HG02798 (cell line): ENCODE results near the gene DUSP1.

ENCODE experiments used
- ATAC-seq: cut with Tn5 transposase; IDR thresholded peaks from one replicate; pipeline ENCODE4 v1.9.1; 2021; ENCODE audit warnings: mild to moderate bottlenecking; ENCODE audit not compliant: unreplicated experiment, poor library complexity

Gene DUSP1

GRCh38 chr5:172746725-172747124 lies 24.3 kb downstream of the DUSP1 start:
- ATAC-seq = no peak

- no peak for ATAC-seq
Measured at GRCh38 chr5:172745838-172746237, 25.2 kb downstream of the DUSP1 start.

- ATAC-seq = no peak
Measured at GRCh38 chr5:172745406-172745805, 25.6 kb downstream of the DUSP1 start.

- ATAC-seq = no peak
Measured at GRCh38 chr5:172744123-172745104, 26.6 kb downstream of the DUSP1 start.

- ATAC-seq = no peak
Measured at GRCh38 chr5:172743112-172743959, 27.7 kb downstream of the DUSP1 start.

GRCh38 chr5:172741206-172741582 lies 29.8 kb downstream of the DUSP1 start:
- no peak for ATAC-seq

- ATAC-seq = no peak
Measured at GRCh38 chr5:172740428-172741205, 30.4 kb downstream of the DUSP1 start.

GRCh38 chr5:172739375-172739774 lies 31.6 kb downstream of the DUSP1 start:
- no peak for ATAC-seq

GRCh38 chr5:172736508-172737135 lies 34.4 kb downstream of the DUSP1 start:
- ATAC-seq = no peak

- ATAC-seq = no peak
Measured at GRCh38 chr5:172735141-172735831, 35.7 kb downstream of the DUSP1 start.

GRCh38 chr5:172733974-172734346 lies 37.0 kb downstream of the DUSP1 start:
- no peak for ATAC-seq

GRCh38 chr5:172733131-172733973 lies 37.6 kb downstream of the DUSP1 start:
- no peak for ATAC-seq

GRCh38 chr5:172732201-172732865 lies 38.7 kb downstream of the DUSP1 start:
- ATAC-seq = no peak

- no peak for ATAC-seq
Measured at GRCh38 chr5:172731680-172732074, 39.3 kb downstream of the DUSP1 start.

- no peak for ATAC-seq
Measured at GRCh38 chr5:172730981-172731679, 39.9 kb downstream of the DUSP1 start.

- ATAC-seq = no peak
Measured at GRCh38 chr5:172730222-172730621, 40.8 kb downstream of the DUSP1 start.

GRCh38 chr5:172729588-172729987 lies 41.4 kb downstream of the DUSP1 start:
- no peak for ATAC-seq
